MCF 10A (cell line): Measurements from ENCODE around the gene CD47. TPM values are rescaled to one million over a fixed set of nuclear protein-coding genes. Genes with fewer than 3 reads are reported as not detected.

ENCODE experiments used
- BruUV-seq: library from RNA; stranded (reverse); fragments of 400-500 nt; replicated peaks from 2 replicates; lab custom pipeline; 2021; lab: Mats Ljungman, UMichigan
- CTCF ChIA-PET: fragments of 300-600 bp; sonication (Branson Sonifier 250); formaldehyde crosslinking; extraction: SDS; loops from one replicate; lab custom pipeline; 2021; ENCODE audit warnings: antibody characterized with exemption, inconsistent platforms; lab: Yijun Ruan, JAX
- POLR2A ChIA-PET: fragments of 300-600, 350-650 bp; sonication (Branson Sonifier 250); formaldehyde crosslinking; extraction: SDS; loops from one replicate; lab custom pipeline; 2020; ENCODE audit warnings: antibody characterized with exemption, inconsistent platforms; lab: Yijun Ruan, JAX
- DNase-seq: peaks from one replicate; pipeline ENCODE4 v3.0.0-alpha.2; 2018; ENCODE audit not compliant: unreplicated experiment
- H3K27ac Mint-ChIP-seq: one replicate; pipeline ENCODE4 v1.8.0; 2022; ENCODE audit warnings: mild to moderate bottlenecking, low read depth, mixed read lengths; ENCODE audit not compliant: unreplicated experiment
- H3K27me3 Mint-ChIP-seq: one replicate; pipeline ENCODE4 v1.8.0; 2022; ENCODE audit warnings: mixed read lengths; ENCODE audit not compliant: insufficient read depth, unreplicated experiment
- H3K36me3 Mint-ChIP-seq: one replicate; pipeline ENCODE4 v1.8.0; 2022; ENCODE audit warnings: mild to moderate bottlenecking, moderate library complexity, mixed read lengths; ENCODE audit not compliant: insufficient read depth, unreplicated experiment
- H3K4me1 Mint-ChIP-seq: one replicate; pipeline ENCODE4 v1.8.0; 2022; ENCODE audit warnings: mixed read lengths; ENCODE audit not compliant: insufficient read depth, unreplicated experiment
- H3K4me3 Mint-ChIP-seq: one replicate; pipeline ENCODE4 v1.8.0; 2022; ENCODE audit warnings: mild to moderate bottlenecking, moderate library complexity, mixed read lengths; ENCODE audit not compliant: unreplicated experiment
- H3K9me3 Mint-ChIP-seq: one replicate; pipeline ENCODE4 v1.8.0; 2022; ENCODE audit warnings: mixed read lengths; ENCODE audit not compliant: unreplicated experiment
- intact Hi-C: fragments of 100-400 bp; cut with micrococcal nuclease; formaldehyde crosslinking; loops from 2 replicates; pipeline ENCODE4 v1.14.1; 2022
- total RNA-seq: library from RNA; stranded (reverse); gene quantifications from 2 replicates; pipeline ENCODE4 v1.2.3, GENCODE V29; 2022
- TF ChIP-seq, protein P1 (sequence below): fragments of 200-600 bp; IDR thresholded peaks from one replicate; pipeline ENCODE4 v1.8.0; 2022; ENCODE audit warnings: antibody characterized with exemption, mild to moderate bottlenecking; ENCODE audit not compliant: unreplicated experiment

CD47 gene
- total RNA-seq, 1 experiment from 2014 or later: 28.5 TPM

DNA sequence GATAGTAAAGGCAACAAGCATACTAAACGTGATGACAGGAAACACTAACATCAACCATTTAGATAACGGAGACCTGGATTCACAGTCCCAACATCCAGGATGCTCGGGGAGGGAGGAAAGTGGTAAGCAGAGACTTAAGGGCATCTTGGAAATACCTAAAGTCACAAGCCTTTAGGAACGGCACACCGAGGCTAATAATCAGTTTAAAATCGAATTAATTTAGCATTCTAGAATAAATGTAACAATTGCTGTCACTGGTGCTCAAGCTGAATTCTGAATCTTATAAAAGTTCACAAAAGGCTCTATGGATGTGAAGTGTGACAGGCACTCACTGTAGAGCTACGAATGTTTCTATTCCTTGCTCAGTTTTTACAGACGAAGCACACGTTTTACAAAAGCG is 1.3 kb downstream of the CD47 start:
- intact Hi-C loops: no loop called here
- Mint-ChIP-seq H3K27me3 (no peaks in the 10 kb centered on the region), H3K4me1 (peaks cover 5% of the 10 kb centered on the region), H3K9me3 (no peaks in the 10 kb centered on the region), H3K27ac (peak overlapping the region; percentile 88), H3K36me3 (no peaks in the 10 kb centered on the region), H3K4me3 (peak overlapping the region; percentile 95)
- TF ChIP-seq, protein P1, sequence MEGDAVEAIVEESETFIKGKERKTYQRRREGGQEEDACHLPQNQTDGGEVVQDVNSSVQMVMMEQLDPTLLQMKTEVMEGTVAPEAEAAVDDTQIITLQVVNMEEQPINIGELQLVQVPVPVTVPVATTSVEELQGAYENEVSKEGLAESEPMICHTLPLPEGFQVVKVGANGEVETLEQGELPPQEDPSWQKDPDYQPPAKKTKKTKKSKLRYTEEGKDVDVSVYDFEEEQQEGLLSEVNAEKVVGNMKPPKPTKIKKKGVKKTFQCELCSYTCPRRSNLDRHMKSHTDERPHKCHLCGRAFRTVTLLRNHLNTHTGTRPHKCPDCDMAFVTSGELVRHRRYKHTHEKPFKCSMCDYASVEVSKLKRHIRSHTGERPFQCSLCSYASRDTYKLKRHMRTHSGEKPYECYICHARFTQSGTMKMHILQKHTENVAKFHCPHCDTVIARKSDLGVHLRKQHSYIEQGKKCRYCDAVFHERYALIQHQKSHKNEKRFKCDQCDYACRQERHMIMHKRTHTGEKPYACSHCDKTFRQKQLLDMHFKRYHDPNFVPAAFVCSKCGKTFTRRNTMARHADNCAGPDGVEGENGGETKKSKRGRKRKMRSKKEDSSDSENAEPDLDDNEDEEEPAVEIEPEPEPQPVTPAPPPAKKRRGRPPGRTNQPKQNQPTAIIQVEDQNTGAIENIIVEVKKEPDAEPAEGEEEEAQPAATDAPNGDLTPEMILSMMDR: no peak
- no TSS peak for BruUV-seq
- CTCF ChIA-PET: interaction anchor here (0.7 to 1.3 kb wide), 7 partner anchors 103 to 629 kb away, joined by 3 to 4 read pairs (median 3); no protein-coding TSS in a partner anchor
- POLR2A ChIA-PET: interaction anchor here (0.6 to 2.6 kb wide), 19 partner anchors 10 to 853 kb away, joined by 3 to 27 read pairs (median 4); partner anchors contain the start of gene IFT57
- peak; percentile 30 for DNase-seq

- Mint-ChIP-seq H3K36me3 (no peaks in the 10 kb centered on the region), H3K4me1 (peaks cover 5% of the 10 kb centered on the region), H3K4me3 (peak overlapping the region; percentile 60), H3K27me3 (no peaks in the 10 kb centered on the region), H3K27ac (peak overlapping the region; percentile 37), H3K9me3 (no peaks in the 10 kb centered on the region)
- TF ChIP-seq, protein P1: no peak
- BruUV-seq: no TSS peak
- DNase-seq: peak; percentile 36
- intact Hi-C loops: no loop called here
- CTCF ChIA-PET: interaction anchor here (0.6 to 1.3 kb wide), 4 partner anchors 387 to 709 kb away, joined by 3 read pairs; no protein-coding TSS in a partner anchor
- POLR2A ChIA-PET: interaction anchor here (0.5 to 2.6 kb wide), 10 partner anchors 12 to 852 kb away, joined by 3 to 27 read pairs (median 4); partner anchors contain the start of gene IFT57
These were observed 2.1 kb downstream of the CD47 start for GRCh38 chr3:108088697-108089096.

DNA sequence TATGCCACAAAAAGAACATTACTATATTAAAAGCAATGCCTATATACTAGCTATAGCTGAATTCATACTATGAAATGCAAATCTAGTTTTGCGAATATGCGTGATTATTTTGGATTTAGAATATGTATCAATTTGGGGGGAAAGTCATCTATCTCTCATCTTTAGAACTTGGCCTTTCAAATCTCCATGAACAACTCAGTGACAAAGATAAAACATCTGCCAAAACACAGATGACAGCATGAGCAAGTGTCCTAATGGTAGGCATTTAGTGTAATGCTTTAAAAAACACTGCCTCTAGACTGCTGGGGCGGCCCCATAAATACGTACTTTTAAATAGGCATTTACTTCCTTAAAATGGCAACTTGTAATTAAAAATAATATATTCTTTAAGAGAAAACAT is 2.7 kb downstream of the CD47 start:
- Mint-ChIP-seq H3K36me3 (no peaks in the 10 kb centered on the region), H3K27ac (peak overlapping the region; percentile 37), H3K4me1 (peaks cover 5% of the 10 kb centered on the region), H3K9me3 (no peaks in the 10 kb centered on the region), H3K27me3 (no peaks in the 10 kb centered on the region), H3K4me3 (peak overlapping the region; percentile 60)
- DNase-seq: no peak
- ChIA-PET POLR2A (interaction anchor here (0.6 to 2.6 kb wide), 6 partner anchors 13 to 135 kb away, joined by 3 to 27 read pairs (median 3); partner anchors contain the start of gene IFT57), CTCF (interaction anchor here (0.6 to 1.2 kb wide), 2 partner anchors 263 to 389 kb away, joined by 3 to 4 read pairs; no protein-coding TSS in a partner anchor)
- intact Hi-C loops: no loop called here
- BruUV-seq: no TSS peak
- TF ChIP-seq, protein P1: no peak

DNA sequence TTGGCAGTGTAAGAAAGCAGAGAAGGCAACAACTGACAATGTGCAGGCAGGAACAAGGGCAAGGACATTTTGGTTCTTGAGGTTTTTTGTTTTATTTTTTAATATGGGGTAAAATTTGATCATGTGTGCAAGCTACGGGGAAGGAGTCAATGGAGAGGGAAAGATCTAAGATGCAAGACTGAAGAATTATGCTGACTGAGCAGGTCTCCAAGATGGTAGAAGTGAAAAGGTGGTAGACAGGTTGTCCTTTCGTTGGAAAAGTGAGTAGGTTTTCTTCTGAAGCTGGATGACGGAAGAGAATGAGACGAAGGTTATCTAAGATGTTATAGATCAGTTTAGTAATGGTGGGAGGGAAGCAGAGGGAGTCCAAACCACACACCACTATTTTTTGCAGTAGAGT is 4.2 kb downstream of the CD47 start:
- no peak for DNase-seq
- no peak overlapping the region for H3K27ac Mint-ChIP-seq
- H3K9me3 Mint-ChIP-seq: no peaks in the 10 kb centered on the region
- H3K36me3 Mint-ChIP-seq: no peaks in the 10 kb centered on the region
- no TSS peak for BruUV-seq
- CTCF ChIA-PET: interaction anchor here (0.7 to 1.6 kb wide), 2 partner anchors 148 to 390 kb away, joined by 3 to 7 read pairs; no protein-coding TSS in a partner anchor
- intact Hi-C loops: no loop called here
- H3K27me3 Mint-ChIP-seq: no peaks in the 10 kb centered on the region
- TF ChIP-seq, protein P1: no peak
- POLR2A ChIA-PET: interaction anchor here (1.5 kb wide), 1 partner anchor 47 kb away, joined by 3 read pairs; no protein-coding TSS in a partner anchor
- peaks cover 3% of the 10 kb centered on the region for H3K4me1 Mint-ChIP-seq
- no peak overlapping the region for H3K4me3 Mint-ChIP-seq
